ENCODE measurements around the gene APBA1.

- TF ChIP-seq EZH2 (IDR thresholded peaks at IDR 0.05; ENCODE audit: insufficient read depth, low read length) (no peak), CTCF (IDR thresholded peaks at IDR 0.05; ENCODE audit: insufficient read depth, low read depth, low read length) (no peak)
Observed at GRCh38 chr9:69697475-69697874, 25.3 kb upstream of the APBA1 start.

All from astrocyte (in vitro differentiated cells and primary cell).